GM19438 (cell line): ENCODE measurements around the gene PTPRD.

ENCODE experiments used
- ATAC-seq: cut with Tn5 transposase; IDR thresholded peaks from one replicate; pipeline ENCODE4 v1.9.1; 2021; ENCODE audit warnings: low read depth; ENCODE audit not compliant: unreplicated experiment

PTPRD gene

DNA sequence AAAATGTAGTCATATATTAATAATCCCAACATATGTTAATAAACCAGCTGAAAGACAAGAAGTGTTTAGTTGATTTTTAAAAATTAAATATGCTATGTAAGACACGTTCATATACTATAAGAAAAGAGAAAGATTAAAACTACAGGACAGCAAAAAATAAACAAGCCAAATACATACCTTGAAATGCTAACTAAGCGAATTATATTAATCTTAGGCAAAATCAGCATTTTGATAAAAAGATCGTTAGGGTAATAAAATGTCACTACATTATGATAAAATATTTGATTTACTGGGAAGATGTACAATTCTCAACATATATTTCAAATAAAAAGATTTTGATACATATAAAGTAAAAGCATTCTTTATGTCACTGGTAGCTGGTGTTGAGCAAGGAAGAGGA lies 938.3 kb downstream of the PTPRD start:
- ATAC-seq: no peak

DNA sequence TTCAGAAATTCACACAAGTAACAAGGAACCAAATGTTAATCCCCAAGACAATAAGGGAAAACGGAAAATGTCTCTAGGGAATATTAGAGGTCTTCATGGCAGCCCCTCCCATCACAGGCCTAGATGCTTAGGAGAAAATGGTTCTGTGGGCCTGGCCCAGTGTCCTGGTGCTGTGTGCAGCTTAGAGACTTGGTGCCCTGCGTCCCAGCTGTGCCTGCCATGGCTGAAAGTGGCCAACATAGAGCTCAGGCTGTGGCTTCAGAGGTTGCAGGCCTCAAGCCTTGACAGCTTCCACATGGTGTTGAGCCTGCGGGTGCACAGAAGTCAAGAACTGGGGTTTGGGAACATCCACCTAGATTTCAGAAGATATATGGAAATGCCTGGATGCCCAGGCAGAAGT lies 942.3 kb downstream of the PTPRD start:
- no peak for ATAC-seq

DNA sequence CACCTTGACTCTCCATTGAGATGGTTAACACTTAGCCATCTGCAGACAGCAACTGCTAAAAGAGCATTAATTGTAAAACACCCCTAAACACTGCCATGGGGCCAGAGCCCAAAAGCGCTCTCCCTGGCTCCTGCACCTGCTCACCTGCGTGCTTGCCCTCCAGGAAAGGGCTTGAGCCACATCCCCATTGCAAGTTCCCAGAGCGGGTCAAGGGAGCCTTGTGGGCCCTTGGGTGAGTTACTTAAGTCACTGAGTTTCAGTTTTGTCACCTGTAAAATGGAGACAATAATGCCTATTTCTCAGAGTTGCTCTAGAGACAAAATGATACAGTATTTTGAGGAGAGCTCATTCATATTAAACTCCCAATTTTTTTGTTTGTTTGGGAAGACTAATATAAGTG lies 967.8 kb downstream of the PTPRD start:
- no peak for ATAC-seq

DNA sequence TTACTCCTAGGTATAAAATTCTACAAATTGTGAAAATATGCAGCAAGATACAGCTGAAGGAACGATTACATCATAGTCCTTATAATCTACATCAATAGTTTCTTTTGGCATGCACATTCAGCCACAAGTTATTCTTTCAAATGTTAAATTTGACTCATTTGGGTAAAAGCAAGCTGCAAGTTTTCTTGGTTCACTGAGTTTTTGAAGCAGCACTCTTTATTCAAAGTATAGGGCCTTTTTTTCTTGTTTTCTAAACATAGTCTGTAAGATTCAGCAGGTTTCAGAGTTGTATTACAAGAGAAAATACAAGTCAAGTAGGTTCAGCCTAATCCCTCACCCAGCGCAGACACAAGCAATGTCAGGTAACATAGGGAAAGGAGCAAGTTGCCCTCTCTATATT lies 981.5 kb downstream of the PTPRD start:
- no peak for ATAC-seq

DNA sequence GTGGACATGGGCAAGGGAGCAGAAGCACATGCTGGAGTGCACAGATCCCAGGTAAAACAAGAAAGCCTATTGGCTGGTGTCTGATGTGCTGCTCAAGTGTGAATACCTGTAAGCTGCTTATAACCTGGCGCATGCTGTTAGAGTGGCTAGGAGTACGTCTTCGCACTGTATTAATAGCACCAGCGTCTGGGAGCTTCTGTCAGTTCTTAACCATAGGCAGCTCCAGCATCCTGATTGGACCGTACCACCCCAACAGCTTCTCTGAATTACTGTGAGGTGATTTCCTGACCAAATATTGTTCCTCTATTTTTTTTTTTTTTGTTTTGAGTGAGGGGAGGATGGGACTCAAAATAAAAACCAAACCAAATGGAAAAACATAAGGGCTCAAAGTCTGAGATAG lies 987.6 kb downstream of the PTPRD start:
- ATAC-seq: no peak

DNA sequence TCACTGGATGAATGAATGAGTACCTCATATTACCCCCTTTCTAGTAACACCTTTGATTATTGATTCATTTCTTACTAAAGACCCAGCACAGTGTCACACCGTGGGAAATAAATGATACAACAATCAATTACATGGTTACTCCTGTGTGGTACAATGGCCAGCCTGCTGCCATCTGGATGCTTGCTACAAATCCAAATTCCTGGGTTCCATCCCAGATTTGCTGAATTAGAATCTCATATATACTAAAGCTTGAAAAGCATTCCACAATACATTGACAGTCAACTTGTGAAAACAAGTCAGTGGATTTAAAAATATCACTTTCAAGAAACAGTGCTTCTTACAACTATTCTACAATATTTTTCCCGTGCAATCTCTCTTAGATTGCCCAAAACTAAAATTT lies 989.3 kb downstream of the PTPRD start:
- ATAC-seq: no peak

DNA sequence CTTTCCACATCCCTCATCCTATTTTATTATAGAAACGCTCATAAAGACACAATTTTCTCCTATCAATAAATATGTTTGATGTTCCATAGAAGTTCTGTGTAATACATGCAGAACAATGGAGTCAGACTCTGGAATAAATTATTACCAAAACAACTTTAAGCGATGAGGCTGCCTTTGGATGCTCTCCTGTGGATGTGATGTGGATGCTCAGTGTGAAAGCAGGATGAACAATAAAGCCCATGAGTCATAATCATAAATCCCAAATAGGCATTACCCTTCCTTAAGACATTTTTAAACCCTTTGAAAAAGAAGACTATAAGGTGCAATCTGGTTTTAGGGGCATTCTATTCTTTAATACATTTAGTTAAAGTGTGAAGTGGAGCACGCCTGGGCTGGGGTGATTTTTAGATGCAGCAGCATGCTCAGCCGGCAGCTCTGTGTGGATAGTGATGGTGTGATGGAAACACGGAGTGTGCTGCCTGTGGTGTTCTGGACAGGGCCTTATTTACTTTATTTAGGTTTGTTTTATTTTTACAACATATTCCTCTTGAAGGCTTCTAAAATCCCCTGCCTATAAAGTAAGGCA lies 991.4 kb downstream of the PTPRD start:
- ATAC-seq: no peak

DNA sequence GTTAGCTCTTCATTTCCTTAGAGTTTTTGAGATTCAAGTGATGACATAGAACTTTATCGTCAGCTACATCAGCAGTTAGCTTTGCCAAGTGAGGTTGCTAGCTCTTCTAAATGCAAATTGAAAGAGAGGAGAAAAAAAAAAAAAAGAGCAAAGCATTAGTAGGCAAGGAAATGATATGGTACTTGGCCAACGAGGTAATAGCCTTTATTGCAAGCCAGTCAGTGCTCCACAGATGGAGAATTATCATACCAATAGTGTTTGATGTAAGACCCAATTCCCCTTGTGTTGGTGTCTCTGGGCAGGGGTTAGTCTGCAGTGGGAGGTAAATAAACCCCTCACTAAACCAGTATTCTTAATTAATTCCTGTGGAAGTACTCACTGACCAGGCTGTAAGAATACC lies 992.1 kb downstream of the PTPRD start:
- no peak for ATAC-seq

DNA sequence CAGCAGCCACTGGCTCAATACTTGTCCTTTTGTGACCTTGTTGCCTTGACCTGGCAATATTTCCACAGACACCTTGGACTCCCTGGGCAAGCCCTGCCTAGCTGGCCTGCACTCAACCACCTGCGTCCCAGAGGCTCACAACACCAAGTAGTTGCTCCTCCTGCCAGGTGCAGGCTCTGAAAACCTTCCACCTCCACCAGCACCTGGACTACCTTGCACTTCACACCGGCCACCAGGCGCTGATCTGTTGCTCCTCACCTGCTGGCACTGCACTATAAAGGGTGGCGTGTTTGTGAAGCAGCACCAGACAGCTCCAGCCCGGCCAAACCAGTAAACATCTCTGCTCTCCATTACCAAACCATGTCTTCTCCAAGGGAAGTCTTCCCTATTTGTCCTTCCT lies 997.7 kb downstream of the PTPRD start:
- no peak for ATAC-seq

DNA sequence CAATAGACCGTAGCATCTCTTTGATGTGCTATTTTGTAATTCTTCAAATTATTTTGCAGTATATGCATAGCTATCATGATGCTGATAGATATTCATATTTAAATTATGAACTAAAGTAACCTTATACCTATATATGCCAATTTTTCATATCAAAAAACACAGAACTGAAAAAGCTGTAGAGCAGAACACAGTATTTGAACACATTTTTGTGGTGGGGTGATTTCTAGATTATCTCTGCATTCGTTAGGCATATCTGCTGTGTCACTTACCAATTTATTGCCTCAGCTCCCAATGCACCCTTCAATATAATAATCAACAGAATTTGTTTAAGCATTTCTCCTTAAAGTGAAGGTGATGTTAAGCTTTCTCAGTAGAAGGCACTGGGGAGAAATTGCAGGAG lies 998.2 kb downstream of the PTPRD start:
- no peak for ATAC-seq

DNA sequence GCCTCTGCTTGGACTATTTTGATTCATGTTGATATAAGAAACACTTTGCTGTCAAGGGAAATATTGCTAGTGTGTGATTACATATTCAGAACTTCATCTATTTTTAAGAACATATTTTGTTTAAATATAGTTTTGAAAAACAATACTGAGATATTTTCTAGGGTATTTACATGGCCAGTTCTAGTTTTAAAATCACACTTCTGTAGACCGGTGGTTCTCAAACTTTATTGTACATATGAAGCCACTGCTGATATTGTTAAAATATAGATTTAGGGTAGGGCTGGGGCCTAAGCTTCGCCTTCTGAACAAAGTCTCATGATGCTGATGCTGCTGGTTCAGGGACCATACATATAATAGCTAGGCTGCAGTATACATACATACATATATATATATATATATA lies 1000.0 kb downstream of the PTPRD start:
- ATAC-seq: no peak

DNA sequence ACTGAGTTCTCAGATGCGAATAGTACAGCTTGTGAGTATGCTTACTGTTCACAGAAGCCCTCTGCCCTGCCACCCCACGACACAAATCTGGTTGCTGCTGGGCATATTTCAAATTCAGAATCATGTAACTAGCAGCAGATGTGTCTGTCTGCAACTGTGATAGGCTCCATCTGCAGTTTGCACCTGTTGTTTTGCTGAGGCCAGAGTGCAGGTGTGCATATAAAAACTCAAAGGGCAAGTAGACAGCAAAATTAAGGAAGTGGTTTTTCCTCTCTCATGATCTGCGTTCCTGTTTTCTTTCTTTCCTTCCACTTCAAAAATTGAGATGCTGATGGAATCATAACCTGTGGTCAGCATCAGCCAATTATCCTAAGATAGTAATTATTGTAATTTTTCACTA lies 1000.5 kb downstream of the PTPRD start:
- peak; percentile 66 for ATAC-seq

DNA sequence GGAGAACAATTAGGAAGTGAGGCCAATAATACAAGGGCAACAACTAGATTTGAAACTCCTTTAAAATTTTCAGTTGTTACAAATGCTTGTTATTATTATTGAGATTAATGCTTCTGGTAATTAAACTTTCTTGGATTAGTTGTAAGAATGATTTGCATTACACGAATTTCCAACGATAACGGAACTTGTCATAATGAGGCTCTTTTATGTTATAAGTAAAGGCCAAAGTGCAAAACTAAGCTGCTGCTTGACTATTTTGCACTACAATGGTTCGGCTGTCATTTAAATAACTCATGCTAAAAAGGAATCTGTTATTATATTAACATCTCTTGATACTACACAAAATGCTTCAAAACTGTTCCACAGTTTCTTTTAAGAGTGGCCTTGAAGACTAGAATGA lies 1007.1 kb downstream of the PTPRD start:
- no peak for ATAC-seq

DNA sequence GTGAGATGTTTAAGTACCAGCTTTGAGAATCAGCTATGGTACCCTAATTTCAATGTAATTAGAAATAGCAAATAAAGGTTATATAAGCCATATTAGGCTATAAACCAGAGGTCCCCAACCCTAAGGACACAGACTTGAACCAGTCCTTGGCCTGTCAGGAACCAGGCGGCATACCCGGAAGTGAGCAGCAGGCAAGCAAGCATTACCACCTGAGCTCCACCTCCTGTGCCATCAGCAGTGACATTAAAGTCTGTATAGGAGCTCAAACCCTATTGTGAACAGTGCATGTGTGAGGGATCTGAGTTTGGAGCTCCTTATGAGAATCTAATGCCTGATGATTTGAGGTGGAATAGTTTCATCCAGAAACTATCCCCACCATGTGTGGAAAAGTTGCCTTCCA lies 1009.5 kb downstream of the PTPRD start:
- ATAC-seq: no peak

DNA sequence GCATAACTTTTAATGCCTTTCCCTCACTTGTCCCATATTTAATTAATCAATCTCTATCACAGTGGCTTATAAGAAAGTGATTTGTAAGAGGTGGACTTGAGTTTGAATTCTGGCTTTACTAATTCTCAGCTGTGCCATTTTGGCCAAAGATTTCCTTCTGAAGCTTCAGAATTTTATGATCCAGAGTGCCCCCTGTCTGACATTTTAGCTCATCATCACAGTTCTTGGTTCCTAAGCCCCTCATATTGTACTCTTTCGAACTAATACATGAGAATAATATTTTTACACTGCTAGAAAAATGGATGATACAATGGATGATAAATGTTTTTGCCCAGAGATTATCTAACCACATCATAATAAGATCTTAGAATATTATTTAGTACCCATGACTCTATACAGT lies 1014.1 kb downstream of the PTPRD start:
- ATAC-seq: no peak

DNA sequence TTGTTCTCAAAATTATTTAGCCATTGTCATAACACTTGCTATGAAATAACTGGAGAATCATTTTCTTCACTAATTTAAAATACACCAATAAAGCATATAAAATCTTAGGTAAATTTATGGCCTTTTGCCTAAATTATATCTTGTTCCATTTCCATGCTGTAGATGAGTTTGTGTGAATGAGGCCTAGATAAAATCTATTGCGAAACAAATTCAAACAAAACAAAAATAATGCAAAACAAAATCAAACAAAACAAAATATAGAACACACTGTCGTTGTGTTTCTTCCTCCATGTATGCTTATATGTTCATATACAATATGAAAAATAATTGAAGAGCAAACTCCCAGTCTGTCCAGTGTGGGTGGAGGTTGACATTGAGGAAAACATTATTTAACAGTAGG lies 1020.7 kb downstream of the PTPRD start:
- ATAC-seq: no peak

DNA sequence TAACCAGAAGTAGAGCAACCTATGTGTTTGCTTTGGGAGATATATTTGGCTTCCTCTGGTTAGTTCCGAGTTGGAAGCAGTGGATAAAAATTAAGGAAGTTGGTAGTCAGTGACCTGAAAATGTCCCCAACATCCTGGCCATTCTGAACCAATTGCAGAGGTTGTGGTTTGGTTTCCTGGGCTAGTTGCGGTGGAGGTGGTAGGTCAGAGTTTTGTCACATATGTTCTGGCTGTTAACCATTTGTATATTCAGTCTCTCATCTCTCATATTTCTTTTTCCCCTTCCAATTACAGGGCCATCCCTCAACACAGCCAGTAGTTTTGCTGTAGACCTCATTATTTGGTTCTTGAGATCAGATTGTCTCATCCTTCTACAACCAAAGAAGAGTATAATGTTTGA lies 1026.9 kb downstream of the PTPRD start:
- ATAC-seq: no peak

DNA sequence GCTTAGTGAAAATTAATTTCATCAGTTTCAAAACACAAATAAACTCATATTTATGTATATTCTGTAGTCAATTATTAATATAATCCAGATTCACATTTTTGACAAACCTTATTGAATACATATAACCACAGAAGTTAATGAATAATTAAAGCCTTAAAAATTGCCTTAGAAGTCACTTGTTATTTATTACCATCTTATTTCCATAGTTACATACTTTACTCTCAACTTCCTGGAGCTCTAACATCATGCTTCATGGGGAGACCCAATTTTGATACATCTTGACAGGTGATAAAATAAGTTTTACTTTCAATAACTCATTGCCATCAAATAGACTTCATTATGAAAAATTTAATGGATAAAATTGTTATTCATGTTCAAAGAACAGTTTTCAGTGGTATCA lies 1038.7 kb downstream of the PTPRD start:
- no peak for ATAC-seq

DNA sequence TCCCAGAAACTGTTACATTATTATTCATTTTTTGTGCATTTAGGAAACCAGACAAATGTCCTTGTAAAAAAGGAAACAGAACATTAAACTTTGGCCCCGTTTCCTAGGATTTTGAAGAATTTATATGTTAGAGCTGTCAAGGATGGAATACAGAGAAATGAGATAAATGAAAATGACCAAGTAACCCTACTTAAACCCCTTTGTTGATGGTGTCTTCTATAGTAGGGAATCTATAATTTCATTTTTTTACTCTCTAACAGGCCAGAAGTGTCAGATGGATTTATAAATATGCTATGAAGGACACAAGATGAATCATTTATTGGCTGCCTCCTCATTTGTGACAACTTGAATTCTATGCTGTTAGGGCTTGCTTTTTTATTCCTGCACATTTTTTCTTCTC lies 1047.1 kb downstream of the PTPRD start:
- no peak for ATAC-seq

DNA sequence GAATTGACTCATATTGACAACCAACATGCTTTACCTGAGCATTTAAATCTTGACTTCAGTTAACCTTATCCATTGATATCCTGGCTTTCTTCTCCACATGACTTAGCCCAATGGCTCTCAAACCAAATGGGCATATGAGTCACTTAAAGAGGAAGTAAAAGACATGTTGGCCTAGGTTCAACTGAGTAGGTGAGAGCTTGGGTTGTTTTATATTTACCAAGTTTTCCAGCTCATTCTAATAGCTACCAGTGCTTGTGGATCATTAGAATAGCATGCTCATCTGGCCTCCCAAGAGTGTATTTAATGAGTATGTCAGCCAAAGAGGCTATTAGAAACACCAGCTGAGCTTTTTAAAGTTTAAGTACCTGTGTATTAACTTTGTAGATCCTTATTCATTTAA lies 1049.0 kb downstream of the PTPRD start:
- ATAC-seq: no peak

DNA sequence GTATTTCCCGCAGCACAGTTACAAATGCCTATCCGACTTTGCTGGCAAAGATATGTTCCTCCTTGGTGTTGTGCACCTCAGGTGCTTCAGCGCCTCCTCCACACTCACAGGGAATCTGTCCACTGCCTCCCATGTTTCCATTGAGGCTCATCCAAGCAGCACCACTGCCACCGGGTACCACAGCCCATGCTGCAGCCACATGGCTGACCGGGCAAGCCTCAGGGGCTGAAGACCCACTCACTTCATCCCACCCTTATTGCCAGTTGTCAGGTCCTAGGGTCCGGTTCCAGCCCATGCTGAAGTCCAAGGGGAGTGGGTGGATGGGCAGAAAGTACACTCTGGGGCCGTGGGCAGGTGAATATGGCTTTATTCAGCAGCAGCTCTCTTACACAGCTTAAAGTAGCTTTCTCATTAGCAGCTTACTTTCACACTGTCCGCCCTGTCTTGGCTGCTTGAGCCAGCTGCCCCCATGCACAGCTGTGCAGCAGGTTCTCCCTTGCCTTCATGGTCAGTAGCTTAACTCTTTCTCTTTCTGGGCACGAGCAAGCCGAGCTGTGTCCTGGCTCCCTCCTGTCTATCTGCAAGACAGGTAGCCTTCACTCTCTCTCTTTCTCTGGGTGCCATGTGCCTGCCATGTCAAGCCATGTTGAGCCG lies 1052.3 kb downstream of the PTPRD start:
- ATAC-seq: no peak

DNA sequence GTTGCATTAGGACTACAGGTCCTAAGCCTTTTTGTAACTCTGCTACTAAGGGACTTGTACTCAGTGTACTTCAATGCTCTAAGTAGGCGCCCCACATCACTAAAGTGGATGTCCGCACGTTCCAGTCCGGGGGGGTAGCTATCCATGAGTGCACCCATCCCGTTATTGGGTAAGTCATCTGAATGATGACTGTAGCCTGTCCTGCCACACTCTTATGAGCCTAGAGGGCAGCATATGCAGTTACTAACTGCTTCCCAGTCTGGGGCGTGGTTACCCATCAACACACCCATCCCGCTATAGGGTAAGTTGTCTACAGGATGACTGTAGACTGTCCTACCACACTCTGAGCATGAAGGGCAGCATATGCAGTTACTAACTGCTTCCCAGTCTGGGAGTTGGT lies 1053.9 kb downstream of the PTPRD start:
- no peak for ATAC-seq

DNA sequence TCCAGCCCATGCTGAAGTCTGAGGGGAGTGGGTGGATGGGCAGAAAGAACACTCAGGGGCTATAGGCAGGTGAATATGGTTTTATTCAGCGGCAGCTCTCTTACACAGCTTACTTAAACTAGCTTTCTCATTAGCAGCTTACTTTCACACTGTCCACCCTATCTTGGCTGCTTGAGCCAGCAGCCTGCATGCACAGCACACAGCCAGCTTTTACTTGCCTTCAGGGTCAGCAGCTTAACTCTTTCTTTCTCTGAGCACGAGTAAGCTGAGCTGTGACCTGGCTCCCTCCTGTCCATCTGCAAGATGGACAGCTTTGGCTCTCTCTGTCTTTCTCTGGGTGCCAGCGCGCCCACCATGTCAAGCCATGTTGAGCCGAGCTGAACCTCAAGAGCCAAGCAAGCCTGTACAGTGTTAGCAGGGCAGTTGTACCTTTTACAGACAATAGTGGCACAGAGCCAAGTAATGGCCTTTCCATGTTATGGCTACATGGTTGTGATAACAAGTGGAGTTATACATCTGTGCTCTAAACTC lies 1054.9 kb downstream of the PTPRD start:
- no peak for ATAC-seq
